ENCODE results near the gene FOLR3.

DNA sequence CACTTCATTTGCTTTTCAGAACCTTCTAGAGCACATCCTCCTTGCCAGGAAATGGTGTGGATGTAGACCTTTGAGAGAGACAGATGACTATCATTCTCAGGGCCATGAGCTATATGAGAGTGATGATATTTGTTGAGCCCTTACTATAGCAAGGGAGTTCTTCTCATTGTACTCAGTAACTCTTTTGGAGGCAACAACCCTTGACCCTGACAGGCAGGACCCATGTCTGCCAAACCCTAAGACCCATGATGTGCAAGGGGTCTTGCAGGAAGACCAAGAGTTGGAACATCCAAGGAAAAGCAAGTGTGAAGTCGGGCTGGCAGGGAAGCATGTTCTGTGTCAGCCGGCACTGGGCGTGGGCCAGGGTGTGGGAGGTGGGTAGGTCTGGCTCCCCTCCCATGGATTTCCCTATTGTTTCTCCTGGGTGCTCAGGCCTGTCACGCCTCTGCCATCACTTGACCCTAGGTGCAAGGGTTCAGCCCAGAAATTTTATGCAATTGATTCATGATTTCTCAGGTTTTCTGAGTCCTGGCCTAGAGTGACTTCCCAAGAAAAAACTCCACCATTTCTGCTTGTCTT, 1.2 kb downstream of the FOLR3 start:
- TF ChIP-seq EP300 (IDR thresholded peaks at IDR 0.05; ENCODE audit: low read length) (no peak), CHD1 (IDR thresholded peaks at IDR 0.05; ENCODE audit: low read length) (no peak), EZH2 (IDR thresholded peaks at IDR 0.05; ENCODE audit: borderline replicate concordance, low read depth, low read length) (no peak), ATF7 (IDR thresholded peaks at IDR 0.05) (no peak), ZNF274 (IDR thresholded peaks at IDR 0.05; ENCODE audit: borderline replicate concordance, low read depth, low read length) (no peak), TSC22D4 (tag; IDR thresholded peaks at IDR 0.05) (no peak), JUN (IDR thresholded peaks at IDR 0.05; ENCODE audit: borderline replicate concordance, low read depth, low read length) (no peak), JUN (CRISPR knock-in tag; IDR thresholded peaks at IDR 0.05; ENCODE audit: borderline replicate concordance) (no peak), TEAD4 (IDR thresholded peaks at IDR 0.05; ENCODE audit: low read length) (no peak), TEAD4 (CRISPR knock-in tag; IDR thresholded peaks at IDR 0.05; ENCODE audit: borderline replicate concordance) (no peak), BRCA1 (IDR thresholded peaks at IDR 0.05) (no peak), BRCA1 (CRISPR knock-in tag; IDR thresholded peaks at IDR 0.05) (no peak), ZNF232 (CRISPR knock-in tag; IDR thresholded peaks at IDR 0.05) (no peak), ZNF124 (CRISPR knock-in tag; IDR thresholded peaks at IDR 0.05) (no peak), TRIM28 (IDR thresholded peaks at IDR 0.05) (no peak)
- TF ChIP-seq, protein P1, sequence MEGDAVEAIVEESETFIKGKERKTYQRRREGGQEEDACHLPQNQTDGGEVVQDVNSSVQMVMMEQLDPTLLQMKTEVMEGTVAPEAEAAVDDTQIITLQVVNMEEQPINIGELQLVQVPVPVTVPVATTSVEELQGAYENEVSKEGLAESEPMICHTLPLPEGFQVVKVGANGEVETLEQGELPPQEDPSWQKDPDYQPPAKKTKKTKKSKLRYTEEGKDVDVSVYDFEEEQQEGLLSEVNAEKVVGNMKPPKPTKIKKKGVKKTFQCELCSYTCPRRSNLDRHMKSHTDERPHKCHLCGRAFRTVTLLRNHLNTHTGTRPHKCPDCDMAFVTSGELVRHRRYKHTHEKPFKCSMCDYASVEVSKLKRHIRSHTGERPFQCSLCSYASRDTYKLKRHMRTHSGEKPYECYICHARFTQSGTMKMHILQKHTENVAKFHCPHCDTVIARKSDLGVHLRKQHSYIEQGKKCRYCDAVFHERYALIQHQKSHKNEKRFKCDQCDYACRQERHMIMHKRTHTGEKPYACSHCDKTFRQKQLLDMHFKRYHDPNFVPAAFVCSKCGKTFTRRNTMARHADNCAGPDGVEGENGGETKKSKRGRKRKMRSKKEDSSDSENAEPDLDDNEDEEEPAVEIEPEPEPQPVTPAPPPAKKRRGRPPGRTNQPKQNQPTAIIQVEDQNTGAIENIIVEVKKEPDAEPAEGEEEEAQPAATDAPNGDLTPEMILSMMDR (IDR thresholded peaks at IDR 0.05 in 2 of 3, conservative IDR thresholded peaks at IDR 0.05 in 1 of 3; ENCODE audit: insufficient read depth in 2 of 3, low read depth in 1 of 3, low read length in 3 of 3): no peak
- TF ChIP-seq, protein P2, sequence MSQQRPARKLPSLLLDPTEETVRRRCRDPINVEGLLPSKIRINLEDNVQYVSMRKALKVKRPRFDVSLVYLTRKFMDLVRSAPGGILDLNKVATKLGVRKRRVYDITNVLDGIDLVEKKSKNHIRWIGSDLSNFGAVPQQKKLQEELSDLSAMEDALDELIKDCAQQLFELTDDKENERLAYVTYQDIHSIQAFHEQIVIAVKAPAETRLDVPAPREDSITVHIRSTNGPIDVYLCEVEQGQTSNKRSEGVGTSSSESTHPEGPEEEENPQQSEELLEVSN (IDR thresholded peaks at IDR 0.05; ENCODE audit: borderline replicate concordance in 1 of 2, extremely low read depth in 1 of 2, insufficient read depth in 1 of 2, insufficient read length in 1 of 2, low read depth in 1 of 2, low read length in 1 of 2, poor library complexity in 1 of 2, severe bottlenecking in 1 of 2): no peak
